CD4-positive, alpha-beta T cell (primary cell): ENCODE measurements around the gene PTPRN2. TPM values are rescaled to one million over a fixed set of nuclear protein-coding genes. Genes with fewer than 3 reads are reported as not detected.

Source experiments
- ATAC-seq: fragments of 200-7000 bp; cut with Tn5 transposase; one replicate; pipeline ENCODE4 v1.10.0; 2022; ENCODE audit warnings: mild to moderate bottlenecking; ENCODE audit not compliant: poor library complexity
- CTCF ChIA-PET: fragments of 350-600 bp; sonication (Branson Sonifier 250); formaldehyde crosslinking; loops from one replicate; lab custom pipeline; 2021; ENCODE audit warnings: antibody characterized with exemption, inconsistent platforms; lab: Charles Lee
- POLR2A ChIA-PET: fragments of 350-600 bp; sonication (Branson Sonifier 250); formaldehyde crosslinking; loops from one replicate; lab custom pipeline; 2021; ENCODE audit warnings: antibody characterized with exemption, inconsistent platforms; lab: Charles Lee
- DNase-seq, 14 experiments: peaks; one replicate each; pipeline ENCODE4 v3.0.0-alpha.2; 2013 to 2020; ENCODE audit warnings: mixed read lengths in 2 of 14
- H3K27ac ChIP-seq, 2 donors: one replicate each; pipeline versions ENCODE4 v1.5.1 to v1.7.0; 2013; ENCODE audit warnings: low read length in 2 of 2, low read depth in 1 of 2, mild to moderate bottlenecking in 1 of 2
- H3K27me3 ChIP-seq, 2 experiments: 1 replicate in 1 of 2; 2 replicates in 1 of 2; pipeline versions ENCODE4 v1.6.1 to v1.7.0; 2013; ENCODE audit warnings: low read length in 2 of 2, control low read depth in 1 of 2, mild to moderate bottlenecking in 1 of 2, moderate library complexity in 1 of 2; ENCODE audit not compliant: insufficient read depth in 2 of 2, control insufficient read depth in 1 of 2
- H3K36me3 ChIP-seq: one replicate; pipeline ENCODE4 v1.6.1; 2013; ENCODE audit warnings: low read length, control low read depth; ENCODE audit not compliant: insufficient read depth
- H3K4me1 ChIP-seq: one replicate; pipeline ENCODE4 v1.6.1; 2013; ENCODE audit warnings: low read length, control low read depth; ENCODE audit not compliant: insufficient read depth
- H3K4me3 ChIP-seq: one replicate; pipeline ENCODE4 v1.5.1; 2013; ENCODE audit warnings: mild to moderate bottlenecking, low read length, moderate library complexity
- H3K9me3 ChIP-seq, 2 experiments: 1 replicate in 1 of 2; 2 replicates in 1 of 2; pipeline versions ENCODE4 v1.6.1 to v1.7.0; 2013; ENCODE audit warnings: low read length in 2 of 2, mild to moderate bottlenecking in 2 of 2, control low read depth in 1 of 2, moderate library complexity in 1 of 2; ENCODE audit not compliant: control insufficient read depth in 1 of 2, insufficient read depth in 1 of 2
- H3K27ac Mint-ChIP-seq: one replicate; pipeline ENCODE4 v1.8.0; 2020; ENCODE audit warnings: mixed read lengths
- H3K27me3 Mint-ChIP-seq: one replicate; pipeline ENCODE4 v1.8.0; 2021; ENCODE audit warnings: mixed read lengths
- H3K36me3 Mint-ChIP-seq: one replicate; pipeline ENCODE4 v1.8.0; 2021; ENCODE audit warnings: low read depth, mixed read lengths
- H3K4me1 Mint-ChIP-seq: one replicate; pipeline ENCODE4 v1.8.0; 2021; ENCODE audit warnings: low read depth, mixed read lengths
- H3K4me3 Mint-ChIP-seq: one replicate; pipeline ENCODE4 v1.8.0; 2020; ENCODE audit warnings: mild to moderate bottlenecking, mixed read lengths
- H3K9me3 Mint-ChIP-seq: one replicate; pipeline ENCODE4 v1.8.0; 2020; ENCODE audit warnings: mixed read lengths
- CTCF ChIP-seq: fragments of 200-600 bp; IDR thresholded peaks from one replicate; pipeline ENCODE4 v1.8.0; 2022; ENCODE audit warnings: antibody characterized with exemption, mild to moderate bottlenecking
- intact Hi-C, 2 experiments: fragments of 100-400 bp; cut with DNase I in 1 of 2; cut with micrococcal nuclease in 1 of 2; formaldehyde crosslinking; loops; one replicate each; pipeline versions ENCODE4 v1.15.1 to v1.9.0; 2023 to 2025; cut with DNase I, micrococcal nuclease
- total RNA-seq, 174 experiments: library from RNA in 2 of 174; stranded (reverse) in 2 of 174; gene quantifications; one replicate each; pipeline ENCODE4 v1.2.3 and lab custom pipeline; 2021 to 2026

Gene PTPRN2
- total RNA-seq, 2 experiments from 2014 or later = 0.34 to 0.44 TPM

GRCh38 chr7:157873664-157874063 is 714.0 kb downstream of the PTPRN2 start:
- peaks cover 44% of the 10 kb centered on the region for H3K4me1 Mint-ChIP-seq
- H3K27ac Mint-ChIP-seq = no peak overlapping the region
- Histone ChIP-seq H3K4me1 (peaks cover 47% of the 10 kb centered on the region), H3K9me3 (peaks cover 0 to 1% of the 10 kb centered on the region in 2 experiments), H3K27ac (no peak overlapping the region), H3K27me3 (peaks cover 0 to 3% of the 10 kb centered on the region in 2 experiments), H3K36me3 (no peaks in the 10 kb centered on the region), H3K4me3 (no peak overlapping the region)
- CTCF ChIA-PET = no interaction called here
- TF ChIP-seq CTCF = no peak
- H3K27me3 Mint-ChIP-seq = no peaks in the 10 kb centered on the region
- H3K4me3 Mint-ChIP-seq = no peak overlapping the region
- no peaks in the 10 kb centered on the region for H3K36me3 Mint-ChIP-seq
- no peak for DNase-seq
- ATAC-seq = no peak
- H3K9me3 Mint-ChIP-seq = no peaks in the 10 kb centered on the region
- POLR2A ChIA-PET = no interaction called here
- intact Hi-C loops = loop anchor here in 1 of 2 experiments (10.0 kb wide), 1 partner anchor 239 kb away; no protein-coding TSS in a partner anchor

GRCh38 chr7:157873181-157873580 is 714.4 kb downstream of the PTPRN2 start:
- Mint-ChIP-seq H3K27ac (peak overlapping the region; percentile 52), H3K4me1 (peaks cover 44% of the 10 kb centered on the region), H3K36me3 (no peaks in the 10 kb centered on the region), H3K27me3 (no peaks in the 10 kb centered on the region), H3K4me3 (no peak overlapping the region), H3K9me3 (no peaks in the 10 kb centered on the region)
- peaks cover 0 to 3% of the 10 kb centered on the region in 2 experiments for H3K27me3 ChIP-seq
- H3K9me3 ChIP-seq = peaks cover 0 to 5% of the 10 kb centered on the region in 2 experiments
- no peak for ATAC-seq
- peaks cover 47% of the 10 kb centered on the region for H3K4me1 ChIP-seq
- ChIA-PET CTCF (no interaction called here), POLR2A (no interaction called here)
- intact Hi-C loops = loop anchor here in 1 of 2 experiments (10.0 kb wide), 1 partner anchor 238 kb away; no protein-coding TSS in a partner anchor
- TF ChIP-seq CTCF = no peak
- no peaks in the 10 kb centered on the region for H3K36me3 ChIP-seq
- no peak for DNase-seq
- no peak overlapping the region for H3K4me3 ChIP-seq
- no peak overlapping the region for H3K27ac ChIP-seq

- CTCF ChIA-PET = no interaction called here
- no peak for TF ChIP-seq CTCF
- Histone ChIP-seq H3K36me3 (no peaks in the 10 kb centered on the region), H3K9me3 (peaks cover 0 to 12% of the 10 kb centered on the region in 2 experiments), H3K4me1 (peaks cover 47% of the 10 kb centered on the region), H3K27ac (no peak overlapping the region), H3K27me3 (peaks cover 0 to 3% of the 10 kb centered on the region in 2 experiments), H3K4me3 (no peak overlapping the region)
- Mint-ChIP-seq H3K9me3 (no peaks in the 10 kb centered on the region), H3K4me1 (peaks cover 44% of the 10 kb centered on the region), H3K27me3 (no peaks in the 10 kb centered on the region), H3K27ac (peak overlapping the region; percentile 52), H3K4me3 (no peak overlapping the region), H3K36me3 (no peaks in the 10 kb centered on the region)
- no peak for ATAC-seq
- no peak for DNase-seq
- POLR2A ChIA-PET = interaction anchor here (1.2 kb wide), 1 partner anchor 49 kb away, joined by 3 read pairs; no protein-coding TSS in a partner anchor
- intact Hi-C loops = loop anchor here in 1 of 2 experiments (10.0 kb wide), 1 partner anchor 238 kb away; no protein-coding TSS in a partner anchor
These were observed 715.2 kb downstream of the PTPRN2 start for GRCh38 chr7:157872447-157872846.
